CD4-positive, CD25-positive, alpha-beta regulatory T cell (primary cell): Measurements from ENCODE around the gene NEURL3. TPM values are rescaled to one million over a fixed set of nuclear protein-coding genes. Genes with fewer than 3 reads are reported as not detected.

Experiments used
- ATAC-seq, 2 donors: fragments of 150-1000 bp; cut with Tn5 transposase; one replicate each; pipeline ENCODE4 v1.10.0; 2021; ENCODE audit warnings: low read depth in 2 of 2, moderate number of reproducible peaks in 2 of 2, moderate library complexity in 1 of 2
- DNase-seq, 3 donors: peaks; one replicate each; pipeline versions ENCODE4 v3.0.0 to v3.0.0-alpha.2; 2012 to 2022; ENCODE audit warnings: mixed read lengths in 1 of 3
- H3K27ac ChIP-seq: one replicate; pipeline ENCODE4 v1.7.0; 2013; ENCODE audit warnings: mild to moderate bottlenecking, low read length; ENCODE audit not compliant: insufficient read depth, poor library complexity, severe bottlenecking
- H3K27me3 ChIP-seq: one replicate; pipeline ENCODE4 v1.7.0; 2013; ENCODE audit warnings: low read length; ENCODE audit not compliant: control insufficient read depth, insufficient read depth
- H3K36me3 ChIP-seq: one replicate; pipeline ENCODE4 v1.7.0; 2013; ENCODE audit warnings: mild to moderate bottlenecking, low read length, moderate library complexity; ENCODE audit not compliant: control insufficient read depth, insufficient read depth
- H3K4me1 ChIP-seq: 2 replicates; pipeline ENCODE4 v1.7.0; 2013; ENCODE audit warnings: mild to moderate bottlenecking, low read length; ENCODE audit not compliant: insufficient read depth, control insufficient read depth, poor library complexity, severe bottlenecking
- H3K4me3 ChIP-seq: one replicate; pipeline ENCODE4 v1.7.0; 2013; ENCODE audit warnings: low read depth, mild to moderate bottlenecking, low read length, moderate library complexity
- H3K9me3 ChIP-seq, 2 experiments: 1 replicate in 1 of 2; 2 replicates in 1 of 2; pipeline ENCODE4 v1.7.0; 2013; ENCODE audit warnings: low read length in 2 of 2, mild to moderate bottlenecking in 1 of 2, moderate library complexity in 1 of 2; ENCODE audit not compliant: control insufficient read depth in 2 of 2
- H3K27ac Mint-ChIP-seq, 3 donors: one replicate each; pipeline ENCODE4 v1.8.0; 2020 to 2022; ENCODE audit warnings: mild to moderate bottlenecking in 3 of 3, mixed read lengths in 3 of 3, moderate library complexity in 2 of 3
- H3K27me3 Mint-ChIP-seq: one replicate; pipeline ENCODE4 v1.8.0; 2022; ENCODE audit warnings: mild to moderate bottlenecking, mixed read lengths
- H3K36me3 Mint-ChIP-seq: one replicate; pipeline ENCODE4 v1.8.0; 2020; ENCODE audit warnings: mixed read lengths
- H3K4me1 Mint-ChIP-seq, 4 donors: one replicate each; pipeline ENCODE4 v1.8.0; 2020 to 2022; ENCODE audit warnings: mixed read lengths in 4 of 4, mild to moderate bottlenecking in 1 of 4
- H3K4me3 Mint-ChIP-seq, 4 donors: one replicate each; pipeline ENCODE4 v1.8.0; 2020 to 2022; ENCODE audit warnings: mild to moderate bottlenecking in 4 of 4, mixed read lengths in 4 of 4, moderate library complexity in 3 of 4
- H3K9me3 Mint-ChIP-seq, 7 donors: one replicate each; pipeline ENCODE4 v1.8.0; 2020 to 2022; ENCODE audit warnings: mixed read lengths in 7 of 7, mild to moderate bottlenecking in 3 of 7, moderate library complexity in 2 of 7
- polyA plus RNA-seq, 4 donors: library from polyadenylated mRNA; unstranded; fragments of 300-500 nt; fragmentation: Illumina TruSeq; gene quantifications; one replicate each; pipeline ENCODE4 v1.2.3, GENCODE V29; 2021
- total RNA-seq: library from RNA; stranded (reverse); gene quantifications from one replicate; pipeline ENCODE4 v1.2.3, GENCODE V29; 2022

Gene NEURL3
- total and polyA plus RNA-seq, 5 donors from 2014 or later, result 0.18 TPM; not detected in 4

- H3K4me1 ChIP-seq, result peaks cover 33% of the 10 kb centered on the region
- DNase-seq (no peak), ATAC-seq (no peak)
- Mint-ChIP-seq H3K9me3 (no peaks in the 10 kb centered on the region), H3K27ac (peak overlapping the region; percentile 76 to 93 (median 89)), H3K36me3 (no peaks in the 10 kb centered on the region), H3K4me1 (peaks cover 14 to 64% (median 37%) of the 10 kb centered on the region in 4 donors), H3K4me3 (peak overlapping the region; percentile 83 to 86 (median 84)), H3K27me3 (peaks cover 10% of the 10 kb centered on the region)
- H3K27me3 ChIP-seq, result no peaks in the 10 kb centered on the region
- H3K36me3 ChIP-seq, result no peaks in the 10 kb centered on the region
- H3K4me3 ChIP-seq, result no peak overlapping the region
- H3K9me3 ChIP-seq, result no peaks in the 10 kb centered on the region
- H3K27ac ChIP-seq, result peak overlapping the region; percentile 39
These were observed 27.6 kb upstream of the NEURL3 start for GRCh38 chr2:96532641-96533291.

GRCh38 chr2:96531872-96532505 lies 26.8 kb upstream of the NEURL3 start:
- Mint-ChIP-seq H3K27me3 (peaks cover 7% of the 10 kb centered on the region), H3K27ac (peak overlapping the region; percentile 89 to 93 (median 90)), H3K9me3 (no peaks in the 10 kb centered on the region), H3K4me1 (peaks cover 15 to 67% (median 38%) of the 10 kb centered on the region in 4 donors), H3K4me3 (peak overlapping the region; percentile 83 to 86 (median 84)), H3K36me3 (no peaks in the 10 kb centered on the region)
- Histone ChIP-seq H3K9me3 (no peaks in the 10 kb centered on the region), H3K27ac (peak overlapping the region; percentile 56), H3K4me1 (peaks cover 36% of the 10 kb centered on the region), H3K27me3 (no peaks in the 10 kb centered on the region), H3K4me3 (no peak overlapping the region), H3K36me3 (no peaks in the 10 kb centered on the region)
- ATAC-seq (peak; percentile 29 to 50), DNase-seq (peak; percentile 76 to 84 (median 77))

- H3K4me3 ChIP-seq, result no peak overlapping the region
- no peaks in the 10 kb centered on the region for H3K9me3 ChIP-seq
- H3K27ac Mint-ChIP-seq, result peak overlapping the region; percentile 31 to 90 (median 89)
- H3K27me3 Mint-ChIP-seq, result peaks cover 6% of the 10 kb centered on the region
- peak overlapping the region in 3 of 4 donors; percentile 41 to 86 (median 84) for H3K4me3 Mint-ChIP-seq
- no peaks in the 10 kb centered on the region for H3K9me3 Mint-ChIP-seq
- H3K27ac ChIP-seq, result peak overlapping the region; percentile 56
- H3K36me3 ChIP-seq, result no peaks in the 10 kb centered on the region
- ATAC-seq (no peak), DNase-seq (no peak)
- H3K27me3 ChIP-seq, result no peaks in the 10 kb centered on the region
- H3K4me1 ChIP-seq, result peaks cover 42% of the 10 kb centered on the region
- no peaks in the 10 kb centered on the region for H3K36me3 Mint-ChIP-seq
- H3K4me1 Mint-ChIP-seq, result peaks cover 19 to 71% (median 40%) of the 10 kb centered on the region in 4 donors
These were observed 26.2 kb upstream of the NEURL3 start for GRCh38 chr2:96531366-96531765.

GRCh38 chr2:96530474-96531357 lies 25.6 kb upstream of the NEURL3 start:
- Histone ChIP-seq H3K36me3 (no peaks in the 10 kb centered on the region), H3K4me1 (peaks cover 38% of the 10 kb centered on the region), H3K9me3 (no peaks in the 10 kb centered on the region), H3K4me3 (no peak overlapping the region), H3K27me3 (no peaks in the 10 kb centered on the region), H3K27ac (no peak overlapping the region)
- peak overlapping the region in 2 of 4 donors; percentile 50 to 79 for H3K4me3 Mint-ChIP-seq
- no peaks in the 10 kb centered on the region for H3K36me3 Mint-ChIP-seq
- no peak for DNase-seq
- H3K4me1 Mint-ChIP-seq, result peaks cover 19 to 70% (median 40%) of the 10 kb centered on the region in 4 donors
- peaks cover 10% of the 10 kb centered on the region for H3K27me3 Mint-ChIP-seq
- H3K9me3 Mint-ChIP-seq, result no peaks in the 10 kb centered on the region
- H3K27ac Mint-ChIP-seq, result peak overlapping the region in 2 of 3 donors; percentile 31 to 84
- ATAC-seq, result no peak

- no peak overlapping the region for H3K4me3 ChIP-seq
- peak overlapping the region in 3 of 4 donors; percentile 50 to 79 (median 60) for H3K4me3 Mint-ChIP-seq
- ATAC-seq (no peak), DNase-seq (no peak)
- no peaks in the 10 kb centered on the region for H3K36me3 ChIP-seq
- H3K27ac ChIP-seq, result no peak overlapping the region
- H3K9me3 Mint-ChIP-seq, result no peaks in the 10 kb centered on the region
- H3K27ac Mint-ChIP-seq, result peak overlapping the region in 2 of 3 donors; percentile 14 to 84
- H3K27me3 Mint-ChIP-seq, result peaks cover 10% of the 10 kb centered on the region
- no peaks in the 10 kb centered on the region for H3K9me3 ChIP-seq
- H3K4me1 ChIP-seq, result peaks cover 42% of the 10 kb centered on the region
- no peaks in the 10 kb centered on the region for H3K36me3 Mint-ChIP-seq
- peaks cover 19 to 66% (median 38%) of the 10 kb centered on the region in 4 donors for H3K4me1 Mint-ChIP-seq
- no peaks in the 10 kb centered on the region for H3K27me3 ChIP-seq
These were observed 24.9 kb upstream of the NEURL3 start for GRCh38 chr2:96530144-96530430.

GRCh38 chr2:96529376-96530143 lies 24.4 kb upstream of the NEURL3 start:
- no peaks in the 10 kb centered on the region for H3K36me3 ChIP-seq
- no peaks in the 10 kb centered on the region for H3K9me3 ChIP-seq
- no peak overlapping the region for H3K27ac ChIP-seq
- H3K4me1 ChIP-seq, result peaks cover 48% of the 10 kb centered on the region
- H3K9me3 Mint-ChIP-seq, result no peaks in the 10 kb centered on the region
- H3K4me1 Mint-ChIP-seq, result peaks cover 19 to 71% (median 38%) of the 10 kb centered on the region in 4 donors
- peak overlapping the region; percentile 14 to 84 (median 67) for H3K27ac Mint-ChIP-seq
- no peak overlapping the region for H3K4me3 ChIP-seq
- ATAC-seq, result no peak
- no peak for DNase-seq
- H3K36me3 Mint-ChIP-seq, result no peaks in the 10 kb centered on the region
- H3K27me3 ChIP-seq, result no peaks in the 10 kb centered on the region
- H3K27me3 Mint-ChIP-seq, result peaks cover 10% of the 10 kb centered on the region
- H3K4me3 Mint-ChIP-seq, result peak overlapping the region in 3 of 4 donors; percentile 50 to 79 (median 60)
